Keratinocyte (primary cell): ENCODE data around the gene MME. TPM values are rescaled to one million over a fixed set of nuclear protein-coding genes. Genes with fewer than 3 reads are reported as not detected.

Source experiments
- DNase-seq: peaks from one replicate; pipeline ENCODE4 v3.0.0-alpha.2; 2011; ENCODE audit warnings: low read depth, missing footprints, low spot score
- FAIRE-seq: peaks from 2 replicates; lab custom pipeline; 2011; peaks lifted over from hg19 to GRCh38; lab: Jason Lieb, UNC
- H2AFZ ChIP-seq: 2 replicates; pipeline ENCODE4 v1.6.0; 2012; ENCODE audit warnings: low read length, control low read depth, inconsistent platforms; ENCODE audit not compliant: control insufficient read depth
- H3K27ac ChIP-seq: 2 replicates; pipeline ENCODE4 v1.5.1; 2011; ENCODE audit warnings: low read length; ENCODE audit not compliant: control insufficient read depth, insufficient read depth
- H3K27me3 ChIP-seq: 3 replicates; pipeline ENCODE4 v1.6.0; 2011; ENCODE audit warnings: low read length; ENCODE audit not compliant: control insufficient read depth, insufficient read depth; ENCODE audit errors: extremely low read depth
- H3K36me3 ChIP-seq, 2 experiments: 2 replicates in 1 of 2; 3 replicates in 1 of 2; pipeline ENCODE4 v1.5.1; 2011; ENCODE audit warnings: low read length in 2 of 2, mild to moderate bottlenecking in 1 of 2; ENCODE audit not compliant: control insufficient read depth in 2 of 2, insufficient read depth in 2 of 2; ENCODE audit errors: extremely low read depth in 1 of 2
- H3K4me1 ChIP-seq: 3 replicates; pipeline ENCODE4 v1.5.1; 2011; ENCODE audit warnings: low read length; ENCODE audit not compliant: control insufficient read depth, insufficient read depth; ENCODE audit errors: extremely low read depth
- H3K4me2 ChIP-seq: 3 replicates; pipeline ENCODE4 v1.6.0; 2011; ENCODE audit warnings: low read depth, low read length; ENCODE audit not compliant: control insufficient read depth, insufficient read depth; ENCODE audit errors: extremely low read depth
- H3K4me3 ChIP-seq, 3 experiments: fragments of 200-600 bp in 1 of 3; sonication (generic) in 1 of 3; 2 replicates in 2 of 3; 3 replicates in 1 of 3; pipeline ENCODE4 v1.5.1; 2011 to 2016; ENCODE audit warnings: low read length in 3 of 3, mild to moderate bottlenecking in 3 of 3, control low read depth in 2 of 3, inconsistent platforms in 1 of 3, low read depth in 1 of 3, mixed read lengths in 1 of 3, mixed run types in 1 of 3, moderate library complexity in 1 of 3; ENCODE audit not compliant: control insufficient read depth in 2 of 3, insufficient read depth in 2 of 3; ENCODE audit errors: extremely low read depth in 1 of 3
- H3K79me2 ChIP-seq: 2 replicates; pipeline ENCODE4 v1.6.0; 2012; ENCODE audit warnings: low read length; ENCODE audit not compliant: control insufficient read depth, insufficient read depth
- H3K9ac ChIP-seq: 3 replicates; pipeline ENCODE4 v1.6.0; 2011; ENCODE audit warnings: low read length; ENCODE audit not compliant: control insufficient read depth, insufficient read depth; ENCODE audit errors: extremely low read depth
- H3K9me1 ChIP-seq: 3 replicates; pipeline ENCODE4 v1.6.0; 2011; ENCODE audit warnings: low read length; ENCODE audit not compliant: control insufficient read depth, insufficient read depth; ENCODE audit errors: extremely low read depth
- H3K9me3 ChIP-seq: 2 replicates; pipeline ENCODE4 v1.5.1; 2012; ENCODE audit warnings: low read depth, low read length; ENCODE audit not compliant: control insufficient read depth
- H4K20me1 ChIP-seq: 3 replicates; pipeline ENCODE4 v1.6.0; 2011; ENCODE audit warnings: low read length; ENCODE audit not compliant: control insufficient read depth, insufficient read depth; ENCODE audit errors: extremely low read depth
- CTCF ChIP-seq, 3 experiments: IDR thresholded peaks in 1 of 3; conservative IDR thresholded peaks in 1 of 3; optimal IDR thresholded peaks in 1 of 3; 2 replicates in 2 of 3; 3 replicates in 1 of 3; pipeline versions ENCODE3 to v1.5.1; 2011; ENCODE audit warnings: low read length in 3 of 3, mild to moderate bottlenecking in 3 of 3, moderate library complexity in 2 of 3, control low read depth in 1 of 3, inconsistent platforms in 1 of 3; ENCODE audit not compliant: insufficient read depth in 2 of 3; ENCODE audit errors: extremely low read depth in 1 of 3
- EZH2 ChIP-seq: IDR thresholded peaks from one replicate; pipeline ENCODE4 v1.6.1; 2012; ENCODE audit warnings: inconsistent platforms, mild to moderate bottlenecking, low read length, moderate library complexity
- dilution Hi-C: fragments of 300-500 bp; cut with MboI; formaldehyde crosslinking; loops from one replicate; pipeline ENCODE4 v1.7.0; 2020; ENCODE audit warnings: low sequenced_read_pairs; ENCODE audit not compliant: extremely low pct_ligation_motif_present
- polyA plus RNA-seq, 5 experiments: library from polyadenylated mRNA; depleted of rRNA in 3 of 5; stranded (reverse) in 3 of 5; stranded (forward) in 1 of 5; unstranded in 1 of 5; fragments of >200 nt; gene quantifications; 1 replicate in 1 of 5; 2 replicates in 3 of 5; 3 replicates in 1 of 5; pipeline versions ENCODE4 v1.2.1 to v1.2.3, GENCODE V29; 2011 to 2012; ENCODE audit warnings: missing spikeins in 2 of 5, low read depth in 1 of 5, low replicate concordance in 1 of 5

MME gene
- polyA plus RNA-seq, 1 donor (not counting 4 experiments of a cell fraction or from before 2014, with no cell fraction given): 2.0 TPM

DNA sequence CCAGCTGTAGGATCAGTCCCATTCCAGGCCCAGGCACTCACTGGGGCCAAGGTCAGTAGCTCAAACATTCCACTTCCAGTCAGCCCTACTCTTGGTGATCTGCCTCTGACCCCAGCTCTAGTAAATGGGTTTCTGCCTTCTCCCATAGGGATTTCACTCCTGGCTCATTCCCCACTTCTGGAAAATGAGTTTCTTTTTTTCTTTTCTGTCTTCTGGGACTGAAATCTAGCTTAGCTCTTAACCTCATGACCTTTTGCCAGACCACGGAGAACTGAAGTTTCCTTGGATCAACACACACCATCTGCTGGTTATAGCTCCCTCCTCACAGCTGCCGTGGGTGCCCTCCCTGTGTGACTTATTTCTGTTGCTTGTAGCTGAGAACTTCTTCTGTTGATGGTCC is 21.3 kb downstream of the MME start:
- Histone ChIP-seq H3K9ac (no peak overlapping the region), H3K4me3 (no peak overlapping the region), H3K9me1 (no peaks in the 10 kb centered on the region), H4K20me1 (no peaks in the 10 kb centered on the region), H3K27ac (no peak overlapping the region), H3K79me2 (no peaks in the 10 kb centered on the region), H3K27me3 (no peaks in the 10 kb centered on the region), H3K36me3 (no peaks in the 10 kb centered on the region), H3K4me1 (no peaks in the 10 kb centered on the region), H3K9me3 (no peaks in the 10 kb centered on the region), H2AFZ (no peak overlapping the region), H3K4me2 (no peak overlapping the region)
- dilution Hi-C loops: no loop called here
- DNase-seq: no peak
- TF ChIP-seq EZH2: no peak
- TF ChIP-seq CTCF (optimal IDR thresholded peaks at IDR 0.05 in 1 of 3, IDR thresholded peaks at IDR 0.05 in 1 of 3, conservative IDR thresholded peaks at IDR 0.05 in 1 of 3; ENCODE audit: extremely low read depth in 1 of 3, insufficient read depth in 2 of 3, low read length in 3 of 3): no peak
- no peak for FAIRE-seq

DNA sequence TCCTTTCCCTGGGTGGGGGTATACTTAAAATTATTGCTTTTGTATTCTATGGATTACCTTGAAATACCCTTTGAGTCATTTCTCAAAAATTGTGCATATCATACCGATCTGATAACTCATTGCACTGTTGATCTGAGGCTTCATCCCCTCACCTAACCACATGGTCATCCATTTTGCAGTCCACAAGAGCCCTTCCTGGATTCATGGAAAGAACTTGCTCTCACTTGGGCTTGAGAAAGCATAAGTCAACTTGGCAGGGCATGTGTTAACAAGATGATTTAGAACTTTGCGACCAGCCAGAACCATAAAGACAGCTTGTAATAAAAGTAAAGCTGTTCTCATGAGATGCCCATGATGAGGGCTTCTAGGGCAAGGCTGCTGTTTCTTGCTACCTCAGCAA is 22.2 kb downstream of the MME start:
- DNase-seq: no peak
- no peak for FAIRE-seq

More for the DNA sequence above, 22.2 kb downstream of the MME start:
- H3K79me2 ChIP-seq: no peaks in the 10 kb centered on the region
- H3K4me1 ChIP-seq: no peaks in the 10 kb centered on the region
- no peaks in the 10 kb centered on the region for H4K20me1 ChIP-seq
- H3K9me3 ChIP-seq: no peaks in the 10 kb centered on the region
- no peak overlapping the region for H2AFZ ChIP-seq
- no peak overlapping the region for H3K9ac ChIP-seq
- H3K27ac ChIP-seq: no peak overlapping the region
- dilution Hi-C loops: no loop called here
- H3K9me1 ChIP-seq: no peaks in the 10 kb centered on the region
- no peaks in the 10 kb centered on the region for H3K36me3 ChIP-seq
- TF ChIP-seq EZH2: no peak
- TF ChIP-seq CTCF (optimal IDR thresholded peaks at IDR 0.05 in 1 of 3, IDR thresholded peaks at IDR 0.05 in 1 of 3, conservative IDR thresholded peaks at IDR 0.05 in 1 of 3; ENCODE audit: extremely low read depth in 1 of 3, insufficient read depth in 2 of 3, low read length in 3 of 3): no peak
- H3K4me2 ChIP-seq: no peak overlapping the region
- no peak overlapping the region for H3K4me3 ChIP-seq
- H3K27me3 ChIP-seq: no peaks in the 10 kb centered on the region
